ENCODE results near the gene BATF3. TPM values are rescaled to one million over a fixed set of nuclear protein-coding genes. Genes with fewer than 3 reads are reported as not detected.

The BATF3 gene
- total RNA-seq, 4 donors from 2014 or later, result 1.2 to 1.6 (median 1.2) TPM

- Histone ChIP-seq H3K27me3 (no peaks in the 10 kb centered on the region), H3K9me3 (no peaks in the 10 kb centered on the region), H3K36me3 (no peaks in the 10 kb centered on the region), H3K27ac (no peak overlapping the region), H3K4me1 (peaks cover 19 to 20% of the 10 kb centered on the region in 2 donors), H3K4me3 (replicated peaks in 1 of 3) (peak overlapping the region in 2 of 3 donors; percentile 23 to 52)
- 1 to 3% methylated on average over 17 to 19 of the region's 42 CpGs for WGBS, 2 donors
- intact Hi-C loops (cut with DNase I), result no loop called here
- TF ChIP-seq CTCF (IDR thresholded peaks at IDR 0.05) (peak in 3 of 6 experiments; percentile 9 to 43 (median 11)), POLR2A (IDR thresholded peaks at IDR 0.05) (no peak)
- DNase-seq, result peak; percentile 29 to 41
Observed at GRCh38 chr1:212699104-212699624, 476 bp downstream of the BATF3 start.

GRCh38 chr1:212698467-212699103 lies 1.1 kb downstream of the BATF3 start:
- peak overlapping the region in 1 of 3 donors; percentile 52 for H3K4me3 ChIP-seq (replicated peaks in 1 of 3)
- no peak for TF ChIP-seq CTCF (IDR thresholded peaks at IDR 0.05)
- no peak for TF ChIP-seq POLR2A (IDR thresholded peaks at IDR 0.05)
- WGBS, 2 donors, result 34 to 35% methylated on average over 12 of the region's 12 CpGs
- intact Hi-C loops (cut with DNase I), result no loop called here
- H3K27ac ChIP-seq, result no peak overlapping the region
- H3K9me3 ChIP-seq, result no peaks in the 10 kb centered on the region
- H3K36me3 ChIP-seq, result no peaks in the 10 kb centered on the region
- peaks cover 19 to 20% of the 10 kb centered on the region in 2 donors for H3K4me1 ChIP-seq
- no peaks in the 10 kb centered on the region for H3K27me3 ChIP-seq
- no peak for DNase-seq

GRCh38 chr1:212696721-212697331 lies 2.8 kb downstream of the BATF3 start:
- Histone ChIP-seq H3K36me3 (no peaks in the 10 kb centered on the region), H3K4me1 (peaks cover 19 to 20% of the 10 kb centered on the region in 2 donors), H3K9me3 (no peaks in the 10 kb centered on the region), H3K27me3 (no peaks in the 10 kb centered on the region), H3K4me3 (replicated peaks in 1 of 3) (no peak overlapping the region), H3K27ac (no peak overlapping the region)
- TF ChIP-seq CTCF (IDR thresholded peaks at IDR 0.05) (no peak), POLR2A (IDR thresholded peaks at IDR 0.05) (no peak)
- no peak for DNase-seq
- 76 to 80% methylated on average over 13 of the region's 13 CpGs for WGBS, 2 donors
- intact Hi-C loops (cut with DNase I), result no loop called here

GRCh38 chr1:212692774-212693644 lies 6.6 kb downstream of the BATF3 start:
- no peaks in the 10 kb centered on the region for H3K4me1 ChIP-seq
- H3K9me3 ChIP-seq, result no peaks in the 10 kb centered on the region
- no peak overlapping the region for H3K4me3 ChIP-seq (replicated peaks in 1 of 3)
- DNase-seq, result no peak
- H3K27me3 ChIP-seq, result no peaks in the 10 kb centered on the region
- TF ChIP-seq POLR2A (IDR thresholded peaks at IDR 0.05) (no peak), CTCF (IDR thresholded peaks at IDR 0.05) (no peak)
- no peaks in the 10 kb centered on the region for H3K36me3 ChIP-seq
- 84 to 88% methylated on average over 9 of the region's 9 CpGs for WGBS, 2 donors
- H3K27ac ChIP-seq, result no peak overlapping the region
- intact Hi-C loops (cut with DNase I), result no loop called here

All from thyroid gland (tissue), 4 donors.